D341Med (cell line): ENCODE data around the gene TRA2B.

Experiments
- DNase-seq: peaks from one replicate; pipeline ENCODE4 v3.0.0; 2012; ENCODE audit warnings: low spot score

The TRA2B gene

GRCh38 chr3:185950728-185951127 lies 12.9 kb upstream of the TRA2B start:
- no peak for DNase-seq

DNA sequence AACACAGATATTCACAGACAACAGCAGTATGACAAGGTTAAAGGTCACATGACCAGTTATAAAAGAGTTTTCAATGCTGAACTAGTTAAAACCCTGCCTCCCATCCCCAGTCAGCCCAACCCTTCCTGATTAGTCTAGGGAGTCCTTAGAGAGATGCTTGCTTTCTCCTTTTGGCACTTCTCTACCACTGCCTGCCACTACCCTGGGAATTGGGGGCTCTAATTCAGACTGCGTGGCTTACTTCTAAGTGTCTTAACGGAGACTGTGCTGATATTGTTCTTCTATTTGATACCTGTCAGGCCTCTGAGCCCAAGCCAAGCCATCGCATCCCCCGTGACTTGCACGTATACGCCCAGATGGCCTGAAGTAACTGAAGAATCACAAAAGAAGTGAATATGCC lies 11.7 kb upstream of the TRA2B start:
- no peak for DNase-seq

DNA sequence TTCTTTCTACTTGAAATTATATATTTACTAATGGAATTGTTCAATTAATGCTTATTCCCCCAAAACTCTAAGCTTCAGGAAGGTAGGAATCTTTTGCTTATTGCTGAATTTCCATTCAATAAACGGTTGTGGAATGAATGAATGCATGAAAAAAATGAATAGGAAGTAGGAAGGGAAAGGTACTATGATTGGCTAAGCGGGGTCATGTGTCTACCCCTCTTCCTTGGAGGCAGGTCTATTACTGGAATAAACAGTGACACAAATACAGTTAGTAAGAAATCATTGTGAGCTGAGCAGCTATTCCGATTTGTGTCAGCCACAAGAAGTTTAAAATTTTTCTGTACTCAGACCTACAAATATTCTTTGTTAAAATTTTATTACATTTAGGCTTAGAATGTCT lies 10.5 kb upstream of the TRA2B start:
- DNase-seq: no peak

DNA sequence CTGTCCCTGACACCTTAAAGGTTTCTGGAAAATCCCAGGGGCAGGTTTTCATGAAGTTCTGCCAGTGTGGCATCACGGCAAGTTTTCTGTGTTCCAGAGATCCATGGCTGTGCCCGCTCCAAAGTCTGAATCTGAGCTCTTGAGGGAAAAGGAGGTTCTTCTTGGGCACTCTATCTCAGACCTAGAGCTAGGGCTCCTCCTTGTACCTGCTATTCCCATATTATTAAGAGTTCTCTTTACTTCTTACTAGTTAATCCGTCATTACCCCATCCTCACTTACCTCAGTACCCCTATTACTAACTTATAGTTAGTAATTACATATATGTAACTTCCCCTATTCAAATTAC lies 5.9 kb upstream of the TRA2B start:
- no peak for DNase-seq

DNA sequence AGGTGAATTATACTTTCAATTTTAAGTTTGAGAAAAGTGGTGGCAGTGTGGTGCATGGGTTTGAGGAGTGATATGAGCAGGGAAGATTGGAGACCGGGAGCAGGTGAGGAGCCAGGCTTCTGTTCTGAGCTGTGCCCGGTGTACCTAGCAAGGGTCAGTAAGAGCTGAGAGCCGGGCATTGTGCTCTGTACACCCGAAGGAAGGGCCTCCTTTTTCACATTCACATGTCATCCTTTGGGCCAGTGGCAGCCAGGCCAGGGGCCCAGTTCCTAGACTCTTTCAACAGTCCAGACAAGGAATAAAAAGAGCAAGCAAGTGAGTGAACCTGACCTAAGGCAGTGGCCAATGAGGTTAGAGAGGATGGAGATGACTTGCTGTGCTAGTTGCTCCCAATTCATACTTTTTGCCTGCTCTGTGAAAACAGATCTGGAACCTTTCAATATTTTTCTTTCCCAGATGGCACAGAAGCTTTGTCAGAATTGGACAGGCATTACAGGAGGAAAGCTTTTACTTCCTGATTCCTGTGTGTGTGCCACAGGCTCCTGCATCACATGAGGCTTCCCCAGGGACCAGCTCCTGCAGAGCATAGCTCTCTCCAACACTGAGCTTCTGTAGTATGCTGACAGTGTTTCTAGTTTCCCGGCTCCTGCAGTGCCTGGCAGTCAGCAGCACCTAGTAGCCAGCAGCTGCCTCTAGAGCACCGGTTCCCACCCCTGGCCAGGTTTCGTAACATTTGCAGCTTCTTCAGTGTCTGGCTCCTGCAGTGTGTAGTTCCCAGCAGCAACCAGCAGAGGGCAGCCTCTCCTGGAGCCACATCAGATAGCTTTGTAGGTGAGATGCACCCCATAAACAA lies 5.3 kb upstream of the TRA2B start:
- DNase-seq: peak; percentile 78

- no peak for DNase-seq
These were observed 4.6 kb upstream of the TRA2B start for GRCh38 chr3:185942396-185942795.

- no peak for DNase-seq
These were observed 3.1 kb upstream of the TRA2B start for GRCh38 chr3:185940951-185941350.

DNA sequence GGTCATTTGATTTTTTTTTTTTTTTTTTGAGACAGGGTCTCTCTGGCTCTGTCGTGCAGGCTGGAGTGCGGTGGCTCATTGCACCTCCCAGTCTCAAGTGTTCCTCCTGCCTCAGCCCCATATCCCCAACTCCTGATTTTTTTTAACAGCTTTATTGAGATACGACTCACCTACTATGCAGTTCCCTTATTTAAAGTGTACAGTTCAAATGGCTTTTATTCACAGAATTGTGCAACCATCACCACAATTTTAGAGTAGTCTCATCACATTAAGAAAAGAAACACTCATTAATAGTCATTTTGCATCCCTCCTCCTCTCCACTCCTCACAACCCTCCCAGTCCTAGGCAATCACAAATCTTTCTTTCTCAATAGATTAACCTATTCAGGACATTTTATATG lies 1.9 kb upstream of the TRA2B start:
- no peak for DNase-seq

- DNase-seq: peak; percentile 88
These were observed 763 bp downstream of the TRA2B start for GRCh38 chr3:185936814-185937688.

DNA sequence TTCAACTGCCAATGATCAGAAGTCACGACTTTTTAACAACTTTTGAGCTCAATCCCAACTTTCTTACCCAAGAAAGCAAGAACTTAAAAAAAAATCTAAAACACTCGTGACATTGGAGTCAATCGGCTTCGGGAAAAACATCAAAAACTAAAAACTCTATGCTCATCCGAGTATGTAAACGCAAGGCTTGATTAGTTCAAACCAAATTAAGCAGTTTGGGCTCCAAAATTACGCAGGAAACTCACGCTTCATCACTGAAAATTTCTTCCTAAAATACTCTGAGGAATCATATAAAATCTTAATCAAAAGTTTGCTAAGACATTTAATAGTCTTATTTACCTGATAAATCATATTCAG lies 1.6 kb downstream of the TRA2B start:
- DNase-seq: no peak

- no peak for DNase-seq
These were observed 2.1 kb downstream of the TRA2B start for GRCh38 chr3:185935465-185936272.

DNA sequence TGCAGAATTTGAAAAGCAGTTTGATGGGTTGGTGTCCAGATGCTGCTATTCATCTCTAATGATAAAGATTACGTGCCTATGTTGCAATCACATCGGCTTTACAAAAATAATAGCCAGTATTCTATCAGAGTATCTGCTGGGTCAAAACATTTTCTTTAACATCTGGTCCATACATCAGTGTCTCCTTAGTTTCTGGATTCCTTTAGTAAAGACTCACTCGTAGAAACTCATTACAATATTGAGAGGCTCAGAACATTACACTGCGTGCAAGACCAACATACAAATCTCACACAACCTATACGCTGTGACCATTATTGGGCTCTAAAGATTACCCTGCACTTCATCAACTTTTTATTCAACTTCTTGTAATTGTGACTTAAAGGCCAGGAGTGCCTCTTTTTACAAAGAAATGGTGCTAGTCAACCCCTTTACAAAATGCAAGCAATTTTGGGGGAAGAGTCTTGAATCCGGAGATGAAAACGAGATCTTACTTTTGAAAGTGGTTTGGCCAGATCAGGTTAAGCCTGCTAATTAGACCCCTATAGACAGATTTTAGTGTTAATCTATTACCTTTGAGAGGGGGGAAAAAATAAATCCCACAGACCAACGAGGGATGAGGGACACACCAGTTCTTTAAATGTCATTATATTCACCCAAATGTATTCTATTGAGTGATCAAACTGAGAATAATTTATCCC lies 2.9 kb downstream of the TRA2B start:
- DNase-seq: no peak

GRCh38 chr3:185934174-185934557 lies 3.6 kb downstream of the TRA2B start:
- DNase-seq: no peak

DNA sequence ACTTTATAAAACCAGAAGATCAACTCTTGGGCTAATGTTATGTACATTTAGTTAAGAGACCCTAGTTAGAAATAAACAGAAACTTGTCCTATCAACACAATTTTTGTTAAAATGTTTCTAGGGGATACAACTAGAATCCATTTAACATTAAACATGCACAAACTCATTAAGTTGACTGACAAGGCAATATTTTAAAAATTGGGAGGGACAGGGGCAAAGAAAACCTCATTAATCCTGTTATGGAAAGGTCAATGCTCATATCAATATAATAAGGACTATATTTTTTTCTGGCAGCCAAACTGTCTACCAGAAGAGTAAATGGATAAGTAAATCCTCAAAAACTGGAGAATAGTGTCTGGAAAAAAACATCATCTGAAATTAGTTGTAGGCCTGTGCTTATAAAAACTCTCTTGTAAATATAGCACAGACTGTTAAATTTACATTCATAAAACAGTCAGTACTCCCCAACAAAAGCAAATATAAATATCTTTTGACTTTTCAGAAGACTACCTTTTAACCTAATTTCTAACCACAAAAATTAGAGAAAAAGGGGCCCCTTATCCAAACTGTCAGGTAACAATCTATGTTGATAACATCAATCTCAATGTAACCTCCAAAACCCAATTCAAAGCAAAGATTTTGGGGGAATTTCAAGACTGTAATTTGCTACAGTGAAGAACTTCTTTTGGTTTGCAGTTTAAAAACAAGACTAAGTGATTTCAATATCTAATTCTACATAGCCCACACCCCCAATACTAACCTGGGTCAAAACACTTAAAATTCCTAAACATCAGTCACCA lies 4.2 kb downstream of the TRA2B start:
- DNase-seq: no peak

- DNase-seq: no peak
These were observed 5.8 kb downstream of the TRA2B start for GRCh38 chr3:185931777-185932612.

GRCh38 chr3:185930393-185931107 lies 7.3 kb downstream of the TRA2B start:
- no peak for DNase-seq

DNA sequence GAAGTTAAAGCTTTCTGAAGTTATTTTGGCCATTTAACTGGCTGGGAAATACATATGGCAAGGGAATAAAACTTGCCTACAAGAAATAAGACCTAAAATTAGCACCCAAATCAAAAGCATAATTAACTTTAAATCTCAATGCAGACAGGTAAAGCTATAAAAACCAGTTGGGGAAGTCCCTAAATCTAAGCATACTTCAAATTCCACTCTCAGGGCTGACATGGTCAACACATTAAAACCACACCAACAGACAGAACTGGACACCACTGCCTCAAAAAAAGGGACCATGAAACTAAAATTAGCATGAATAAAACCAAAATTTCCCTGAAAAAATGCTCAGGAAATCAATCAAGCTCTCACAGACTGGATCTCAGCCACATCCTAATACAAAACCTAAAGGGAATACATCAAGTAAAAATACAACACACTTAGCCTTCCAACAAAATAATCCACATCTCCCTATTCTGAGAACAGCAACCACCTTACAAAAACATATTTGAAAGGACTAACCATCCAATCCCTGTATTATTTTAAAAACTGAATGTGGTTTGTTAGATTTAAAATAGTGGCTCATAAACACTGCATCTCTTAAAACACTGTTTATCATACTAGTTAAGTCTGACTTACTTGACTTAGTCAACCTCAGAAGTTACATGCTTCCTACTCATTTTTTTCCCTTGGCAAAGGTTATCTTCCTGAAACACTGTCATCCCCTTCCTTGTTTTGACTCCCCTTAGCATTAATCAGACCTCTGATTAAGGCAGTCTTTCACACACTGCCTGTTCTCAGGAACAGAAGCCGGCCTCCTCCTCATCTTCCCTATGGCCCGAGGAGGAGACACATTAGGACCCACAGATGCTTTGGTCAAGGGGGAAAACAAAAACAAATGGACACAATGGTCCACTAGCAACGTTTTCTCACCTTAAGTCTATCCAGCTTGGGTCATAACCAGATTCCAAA lies 8.3 kb downstream of the TRA2B start:
- no peak for DNase-seq

GRCh38 chr3:185928496-185928895 lies 9.3 kb downstream of the TRA2B start:
- DNase-seq: no peak
